ENCODE data around the gene GRAMD1A.
"Not testable (repeated sequence)": the region's sequence is repeated elsewhere in the genome, so short reads cannot be mapped to it uniquely, and the experiment has no call there.

Gene GRAMD1A

GRCh38 chr19:34999498-35000337 lies at the start of gene GRAMD1A:
Gene GRAMD1A, plus strand, starts transcription at chr19:35000323. Its CDS starts 156 bp downstream, at chr19:35000479.
- peak; percentile 55 for DNase-seq

DNA sequence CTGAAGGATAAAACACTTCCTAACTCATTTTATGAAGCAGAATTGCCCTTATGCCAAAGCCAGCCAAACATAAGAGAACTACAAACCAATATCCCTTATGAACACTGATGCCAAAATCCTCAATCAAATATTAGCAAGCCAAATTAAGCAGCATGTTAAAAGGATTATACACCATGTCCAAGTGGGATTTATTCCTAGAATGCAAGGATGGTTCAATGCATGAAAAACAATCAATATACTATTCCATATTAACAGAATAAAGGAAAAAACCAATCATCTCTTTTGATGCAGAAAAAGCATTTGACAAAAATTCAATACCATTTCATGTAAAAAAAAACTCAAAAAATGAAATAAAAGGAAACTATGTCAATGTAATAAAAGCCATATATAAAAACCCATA lies 47.0 kb upstream of the GRAMD1A start:
- DNase-seq: no peak

DNA sequence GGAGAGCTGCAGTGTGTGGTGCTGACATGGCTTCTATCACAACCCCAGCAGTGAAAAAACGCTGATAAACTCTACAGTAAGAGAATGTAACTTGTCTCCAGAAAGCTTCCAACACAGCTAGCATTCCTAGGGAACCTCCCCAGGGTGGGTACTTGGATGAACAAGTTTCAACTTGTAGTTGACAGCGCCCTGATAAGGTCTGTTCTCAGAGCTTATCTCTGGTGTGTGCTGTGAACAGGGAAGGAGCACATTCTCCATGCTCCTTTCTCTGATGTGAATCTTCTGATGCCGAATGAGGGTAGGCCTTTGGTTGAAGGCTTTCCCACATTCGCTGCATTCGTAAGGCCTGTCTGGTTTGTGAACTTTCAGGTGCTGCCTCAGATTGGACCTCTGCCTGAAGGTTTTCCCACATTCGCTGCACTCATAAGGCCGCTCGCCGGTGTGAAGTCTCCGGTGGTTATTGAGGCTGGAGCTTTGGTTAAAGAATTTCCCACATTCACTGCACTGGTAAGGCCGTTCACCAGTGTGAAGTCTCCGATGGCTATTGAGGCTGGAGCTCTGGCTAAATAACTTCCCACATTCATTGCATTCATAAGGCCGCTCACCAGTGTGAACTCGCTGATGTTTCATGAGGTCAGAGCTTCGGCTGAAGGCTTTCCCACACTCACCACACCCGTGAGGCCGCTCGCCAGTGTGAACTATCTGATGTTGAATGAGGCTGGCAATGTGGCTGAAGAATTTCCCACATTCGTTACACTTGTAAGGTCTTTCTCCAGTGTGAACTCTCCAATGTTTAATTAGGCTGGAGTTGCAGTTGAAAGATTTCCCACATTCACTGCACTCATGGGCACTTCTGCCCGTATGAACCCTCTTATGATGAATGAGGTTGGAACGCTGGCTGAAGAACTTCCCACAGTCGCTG lies 42.0 kb upstream of the GRAMD1A start:
- DNase-seq: no peak

GRCh38 chr19:34959021-34959420 lies 41.1 kb upstream of the GRAMD1A start:
- DNase-seq: no peak

- DNase-seq: no peak
Observed at GRCh38 chr19:34960103-34960805, 39.9 kb upstream of the GRAMD1A start.

- no peak for DNase-seq
Observed at GRCh38 chr19:34960940-34961679, 39.0 kb upstream of the GRAMD1A start.

GRCh38 chr19:34961775-34962686 lies 38.1 kb upstream of the GRAMD1A start:
- no peak for DNase-seq

GRCh38 chr19:34962687-34963572 lies 37.2 kb upstream of the GRAMD1A start:
- DNase-seq: no peak

DNA sequence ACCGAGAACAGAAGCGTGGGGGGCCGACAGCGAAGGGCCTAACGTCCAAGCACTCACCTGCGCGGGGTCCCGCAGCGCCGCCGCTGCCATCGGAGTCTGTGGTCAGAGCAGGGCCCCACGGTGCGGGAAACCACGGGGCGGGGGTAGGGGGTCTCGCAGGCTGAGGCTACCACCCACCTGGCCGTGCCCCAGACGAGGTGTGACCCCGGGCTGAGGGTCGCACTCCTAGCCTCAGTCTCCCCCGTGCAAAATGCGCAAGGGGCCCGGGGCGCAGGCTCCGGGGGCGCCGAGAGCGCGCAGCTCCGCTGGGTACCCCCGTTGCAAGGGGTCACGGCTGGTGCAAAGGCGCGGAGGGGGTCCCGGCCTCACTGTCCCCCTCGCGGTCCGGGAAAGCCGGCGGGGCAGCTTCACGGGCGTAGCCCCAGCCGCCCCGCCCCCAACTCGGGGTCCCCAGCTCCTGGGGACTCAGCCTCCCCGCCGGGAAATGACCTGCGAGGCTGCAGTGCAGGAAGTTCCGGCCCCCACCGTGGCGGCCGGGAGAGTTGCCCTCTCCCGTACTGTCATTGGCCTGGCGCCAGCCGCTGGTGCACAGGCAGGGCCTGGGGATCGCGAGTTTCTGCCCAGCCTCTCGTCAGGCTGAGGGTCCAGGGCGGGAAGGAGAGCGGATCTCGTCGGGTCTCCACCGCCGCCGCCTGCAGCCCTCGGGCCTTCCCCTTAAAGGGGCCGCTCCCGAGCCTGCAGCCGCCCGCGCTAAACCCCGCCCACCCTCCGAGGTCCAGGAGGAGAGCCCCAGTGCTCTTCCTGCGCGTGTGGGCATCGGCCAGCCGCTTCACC lies 36.3 kb upstream of the GRAMD1A start, which contains the start of gene ZNF792:
Gene ZNF792, minus strand, starts transcription at position 657 of the 834 bp plus-strand sequence. Its CDS starts 567 bp downstream, at position 90.
- peak; percentile 12 for DNase-seq

GRCh38 chr19:34964598-34964997 lies 35.5 kb upstream of the GRAMD1A start:
- no peak for DNase-seq

DNA sequence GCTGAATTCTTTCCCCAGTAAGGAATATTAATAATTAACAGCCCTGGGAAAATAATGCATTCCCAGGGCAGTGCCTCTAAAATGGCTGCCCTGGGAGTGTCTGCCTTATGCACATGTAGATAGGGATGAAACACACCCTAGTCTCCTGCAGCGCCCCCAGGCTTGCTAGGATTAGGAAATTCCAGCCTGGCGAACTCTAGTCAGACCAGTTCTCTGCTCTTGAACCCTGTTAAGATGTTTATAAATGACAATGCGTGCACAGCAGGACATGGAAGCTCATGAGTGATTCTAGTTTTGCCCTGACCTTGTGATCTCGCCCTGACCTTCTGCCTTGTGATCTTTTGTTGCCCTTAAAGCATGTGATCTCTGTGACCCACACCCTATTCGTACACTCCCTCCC lies 34.6 kb upstream of the GRAMD1A start:
- not testable (repeated sequence) for DNase-seq

GRCh38 chr19:34967551-34967950 lies 32.6 kb upstream of the GRAMD1A start:
- DNase-seq: no peak

DNA sequence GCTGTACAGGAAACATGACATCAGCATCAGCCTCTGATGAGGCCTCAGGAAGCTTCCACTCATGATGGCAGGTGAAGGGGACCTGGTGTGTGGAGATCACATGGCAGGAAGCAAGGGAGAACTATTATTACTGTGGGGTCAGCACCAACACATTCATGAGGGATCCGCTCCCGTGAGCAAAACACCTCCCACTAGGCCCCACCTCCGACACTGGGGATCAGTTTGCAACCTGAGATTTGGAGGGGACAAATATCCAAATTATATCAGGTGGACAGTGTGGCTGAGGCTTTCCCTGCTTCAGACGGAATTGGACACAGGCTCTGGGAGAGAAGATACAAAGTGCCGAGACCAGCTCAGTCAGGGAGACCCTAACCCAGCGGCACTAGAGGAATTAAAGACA lies 30.4 kb upstream of the GRAMD1A start:
- no peak for DNase-seq

DNA sequence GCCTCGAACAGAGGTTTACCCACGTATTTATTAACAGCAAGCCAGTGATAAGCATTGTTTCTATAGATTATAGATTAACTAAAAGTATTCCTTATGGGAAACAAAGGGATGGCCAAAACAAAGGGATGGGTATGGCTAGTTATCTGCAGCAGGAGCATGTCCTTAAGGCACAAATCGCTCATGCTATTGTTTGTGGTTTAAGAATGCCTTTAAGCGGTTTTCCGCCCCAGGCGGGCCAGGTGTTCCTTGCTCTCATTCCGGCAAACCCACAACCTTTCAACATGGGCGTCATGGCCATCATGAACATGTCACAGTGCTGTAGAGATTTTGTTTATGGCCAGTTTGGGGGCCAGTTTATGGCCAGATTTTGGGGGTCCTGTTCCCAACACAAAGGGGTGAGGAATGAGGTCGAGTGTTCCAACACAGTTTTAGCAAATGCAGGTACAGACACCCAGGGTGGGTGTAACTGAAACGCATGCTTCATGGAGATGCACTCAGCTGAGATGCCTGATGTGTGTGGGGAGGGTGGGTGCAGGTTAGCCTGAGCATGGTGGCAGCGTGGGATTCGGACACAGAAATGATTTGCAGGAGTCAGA lies 29.8 kb upstream of the GRAMD1A start:
- not testable (repeated sequence) for DNase-seq

- no peak for DNase-seq
Observed at GRCh38 chr19:34972163-34972705, 27.9 kb upstream of the GRAMD1A start.

DNA sequence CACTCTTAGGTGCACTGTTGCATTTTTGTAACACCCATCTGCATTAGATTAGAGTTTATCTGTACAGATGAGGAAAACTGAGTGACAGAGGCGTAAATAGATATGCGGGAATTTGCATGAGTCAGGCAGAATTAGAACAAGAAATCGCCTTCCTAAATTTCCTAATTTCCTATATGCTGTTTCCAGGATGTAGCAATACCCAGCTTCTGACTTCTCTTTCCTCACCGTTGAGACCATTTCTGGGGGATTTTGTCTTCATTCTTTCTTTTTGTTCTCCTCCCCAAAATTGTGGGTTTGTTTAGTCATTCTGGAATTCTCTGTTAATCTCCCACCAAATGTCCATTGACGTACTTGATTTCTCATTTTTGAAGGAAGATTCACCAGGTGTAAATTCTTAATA lies 25.5 kb upstream of the GRAMD1A start:
- no peak for DNase-seq

DNA sequence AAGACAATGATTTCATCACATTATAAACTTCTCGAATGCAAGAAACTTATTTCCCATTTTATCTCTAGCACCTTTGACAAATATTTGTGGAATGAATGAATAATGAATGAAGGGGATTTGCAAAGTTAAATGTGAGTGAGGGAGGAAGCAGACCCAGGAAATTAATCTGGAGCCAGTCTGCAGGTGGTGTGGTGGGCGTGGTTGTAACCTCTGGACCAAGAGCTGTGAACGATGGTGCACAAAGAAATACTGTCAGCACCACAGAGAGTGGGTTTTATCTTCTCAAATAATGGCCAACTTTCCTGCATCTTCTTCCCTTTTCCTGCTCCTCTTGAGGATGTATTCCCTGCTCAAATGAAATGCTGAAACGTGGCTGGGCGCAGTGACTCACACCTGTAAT lies 25.1 kb upstream of the GRAMD1A start:
- no peak for DNase-seq

DNA sequence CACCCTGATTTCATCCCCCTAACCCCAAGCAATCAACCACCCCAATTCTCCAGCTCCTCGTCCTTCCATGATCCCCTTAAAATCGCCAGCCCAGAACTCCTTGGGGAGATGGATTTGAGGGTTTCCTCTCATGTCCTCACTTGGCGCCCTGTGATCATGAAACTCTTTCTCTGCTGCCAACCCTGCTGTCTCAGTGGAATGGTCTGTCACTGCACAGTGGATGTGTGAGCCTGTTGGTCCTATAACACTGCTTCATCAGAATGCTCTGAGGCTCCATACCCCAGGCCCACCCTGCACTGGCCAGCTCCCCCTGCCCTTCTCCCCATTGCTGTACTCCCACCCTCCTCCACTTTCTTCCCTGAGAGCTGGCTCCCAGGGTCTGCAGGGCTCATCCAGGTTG lies 23.5 kb upstream of the GRAMD1A start:
- no peak for DNase-seq

Measured in COR-L47 (cell line).